Measurements from ENCODE around the gene GALNS.
"Not testable (repeated sequence)": the region's sequence is repeated elsewhere in the genome, so short reads cannot be mapped to it uniquely, and the experiment has no call there.

The GALNS gene, protein sequence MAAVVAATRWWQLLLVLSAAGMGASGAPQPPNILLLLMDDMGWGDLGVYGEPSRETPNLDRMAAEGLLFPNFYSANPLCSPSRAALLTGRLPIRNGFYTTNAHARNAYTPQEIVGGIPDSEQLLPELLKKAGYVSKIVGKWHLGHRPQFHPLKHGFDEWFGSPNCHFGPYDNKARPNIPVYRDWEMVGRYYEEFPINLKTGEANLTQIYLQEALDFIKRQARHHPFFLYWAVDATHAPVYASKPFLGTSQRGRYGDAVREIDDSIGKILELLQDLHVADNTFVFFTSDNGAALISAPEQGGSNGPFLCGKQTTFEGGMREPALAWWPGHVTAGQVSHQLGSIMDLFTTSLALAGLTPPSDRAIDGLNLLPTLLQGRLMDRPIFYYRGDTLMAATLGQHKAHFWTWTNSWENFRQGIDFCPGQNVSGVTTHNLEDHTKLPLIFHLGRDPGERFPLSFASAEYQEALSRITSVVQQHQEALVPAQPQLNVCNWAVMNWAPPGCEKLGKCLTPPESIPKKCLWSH

GRCh38 chr16:88856828-88857727 is at the start of gene GALNS, which contains the start of gene TRAPPC2L:
Gene GALNS (minus strand): TSS chr16:88856947. CDS start chr16:88856877, 70 bp downstream.
Gene TRAPPC2L (plus strand): TSS chr16:88857127. CDS start chr16:88857151, 24 bp downstream.
- DNase-seq = peak; percentile 75

DNA sequence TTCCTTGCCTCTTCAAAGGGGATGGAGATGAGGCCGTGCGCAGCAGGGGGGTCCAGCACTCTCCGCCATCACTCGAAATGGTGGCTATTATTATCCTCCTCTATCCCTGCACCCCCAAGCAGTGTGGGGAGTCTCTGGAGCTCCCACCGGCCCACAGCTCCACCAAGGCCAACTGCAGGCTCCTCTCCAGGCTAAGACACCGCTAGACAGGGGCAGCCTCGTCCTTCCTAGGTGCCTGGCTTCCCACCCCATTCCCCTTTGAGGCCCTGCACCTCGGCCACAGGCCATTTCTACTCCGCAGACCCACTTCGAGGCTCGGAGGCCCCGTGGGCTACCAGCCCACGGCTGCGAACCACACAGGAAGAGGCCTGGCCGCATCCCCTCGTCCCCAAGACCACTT is 49.3 kb upstream of the GALNS start:
- no peak for DNase-seq

DNA sequence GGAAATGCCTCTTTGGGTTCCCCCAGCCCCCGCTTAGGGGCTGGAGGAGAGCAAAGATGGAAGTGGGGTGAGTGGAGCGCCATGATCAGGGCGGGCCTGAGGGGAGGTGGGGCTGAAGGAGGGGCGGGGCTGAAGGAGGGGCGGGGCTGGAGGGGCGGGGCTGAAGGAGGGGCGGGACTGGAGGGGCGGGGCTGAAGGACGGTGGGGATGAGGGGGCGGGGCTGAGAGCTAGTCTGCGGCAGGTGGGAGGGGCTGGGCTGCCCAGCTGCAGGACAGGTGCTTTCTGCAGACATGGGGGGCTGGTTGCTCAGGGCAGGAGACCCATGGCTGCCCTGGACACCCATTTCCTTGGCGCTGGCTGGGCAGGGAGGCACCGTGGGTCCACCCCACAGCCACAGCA is 48.8 kb upstream of the GALNS start:
- DNase-seq = no peak

DNA sequence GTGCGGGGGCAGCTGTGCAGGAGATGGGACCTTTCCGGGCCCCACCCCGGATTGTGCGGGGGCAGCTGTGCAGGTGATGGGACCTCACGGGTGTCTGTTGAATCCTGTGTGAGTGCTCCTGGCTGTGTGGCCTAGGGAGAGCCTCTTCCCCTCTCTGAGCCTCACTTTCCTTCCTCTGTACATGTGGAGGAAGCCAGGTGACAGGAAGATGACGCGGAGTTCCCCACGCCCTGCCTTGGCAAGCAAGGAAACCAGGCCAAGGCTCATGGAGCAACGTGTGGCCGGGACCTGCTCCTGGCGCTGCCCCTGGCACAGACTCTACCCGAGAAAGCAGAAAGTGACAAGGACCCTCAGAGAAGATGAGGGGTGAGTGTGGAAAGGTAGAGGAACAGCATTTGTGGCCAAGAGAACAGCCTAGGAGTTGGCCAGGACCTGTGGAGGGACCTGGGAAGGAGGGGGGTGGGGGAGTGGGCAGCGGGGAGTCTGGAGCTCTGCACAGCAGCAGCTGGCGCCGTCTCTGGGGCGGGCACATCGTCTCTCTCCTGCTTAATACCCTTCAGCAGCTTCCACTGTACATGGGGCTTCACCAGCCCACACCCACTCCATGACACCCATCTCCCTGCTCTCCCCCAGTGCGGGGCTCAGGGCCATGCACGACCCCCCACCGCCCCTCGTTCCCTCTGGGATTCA is 48.1 kb upstream of the GALNS start:
- DNase-seq = no peak

DNA sequence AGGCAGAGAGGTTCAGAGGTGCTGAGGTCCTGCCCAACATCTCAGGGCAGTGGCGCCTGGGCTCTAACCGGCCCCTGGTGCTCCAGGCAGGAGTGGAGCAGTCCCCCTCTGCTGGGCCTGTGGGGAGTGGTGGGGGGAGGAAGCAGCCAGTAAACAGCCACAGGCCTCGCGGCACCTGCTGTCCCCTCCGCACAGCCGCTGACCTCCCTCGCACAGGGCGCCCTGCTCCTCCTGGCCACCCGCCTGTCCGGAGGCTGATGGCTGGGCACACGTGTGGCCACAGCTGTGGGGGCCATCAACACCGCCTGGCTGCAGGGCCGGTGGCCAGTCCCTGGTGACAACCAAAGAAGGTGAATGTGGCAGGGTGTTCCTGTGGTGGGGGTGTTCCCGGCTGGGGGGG is 46.5 kb upstream of the GALNS start:
- no peak for DNase-seq

- no peak for DNase-seq
These were observed 46.0 kb upstream of the GALNS start for GRCh38 chr16:88902744-88903143.

GRCh38 chr16:88901718-88902337 is 45.1 kb upstream of the GALNS start:
- DNase-seq = no peak

DNA sequence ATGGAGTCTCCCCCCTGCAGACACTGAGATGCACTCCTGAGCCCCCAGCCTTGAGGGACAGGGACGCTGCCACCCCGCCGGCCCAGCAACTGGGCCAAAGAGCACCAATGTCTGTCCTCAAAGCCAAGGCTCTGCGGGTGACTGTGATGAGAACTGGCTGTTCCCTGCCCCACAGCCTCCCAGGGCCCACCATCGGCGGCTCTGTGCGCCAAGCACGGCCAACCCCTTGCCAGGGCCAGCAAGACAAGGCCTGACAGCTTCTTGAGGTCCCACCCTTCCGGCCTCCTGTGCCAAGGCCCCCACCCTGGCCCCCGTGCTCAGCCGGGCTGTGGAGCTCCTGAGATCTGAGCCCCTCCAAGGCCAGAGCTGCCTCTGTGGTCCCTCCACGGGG is 43.9 kb upstream of the GALNS start:
- no peak for DNase-seq

- DNase-seq = no peak
These were observed 43.3 kb upstream of the GALNS start for GRCh38 chr16:88899901-88900661.

- DNase-seq = no peak
These were observed 41.1 kb upstream of the GALNS start for GRCh38 chr16:88897696-88898425.

- no peak for DNase-seq
These were observed 39.7 kb upstream of the GALNS start for GRCh38 chr16:88896238-88897070.

- DNase-seq = no peak
These were observed 38.6 kb upstream of the GALNS start for GRCh38 chr16:88895335-88895734.

DNA sequence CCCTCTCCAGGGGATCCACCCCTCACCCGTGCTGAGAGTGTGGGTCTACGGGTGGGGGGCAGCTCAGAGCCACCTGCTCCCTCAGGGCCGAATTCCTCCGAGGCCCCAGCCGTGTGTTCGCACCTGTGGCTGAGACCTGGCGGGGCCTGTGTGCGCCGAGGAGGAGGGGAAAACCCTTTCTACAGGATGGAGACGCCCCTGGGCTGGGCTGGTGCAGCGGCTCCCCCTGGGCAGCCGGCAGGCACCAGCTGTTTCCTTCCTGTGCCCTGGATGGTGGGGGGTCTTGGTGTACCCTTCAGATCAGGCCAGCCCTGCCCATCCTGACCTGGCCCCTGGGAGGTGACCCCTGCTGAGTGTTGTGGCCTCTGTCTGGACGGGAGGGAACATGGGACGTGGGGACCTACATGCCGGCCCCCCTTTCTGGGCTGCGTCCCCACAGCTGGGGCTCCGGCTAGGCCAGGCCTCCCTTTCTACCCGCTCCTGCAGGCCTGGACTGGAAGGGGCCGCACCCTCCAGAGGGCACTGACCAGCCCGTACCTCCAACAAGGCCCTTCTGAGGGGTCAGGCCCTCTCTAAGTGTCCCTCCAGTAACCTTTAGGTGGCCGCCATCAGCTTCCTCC is 38.0 kb upstream of the GALNS start:
- DNase-seq = no peak

DNA sequence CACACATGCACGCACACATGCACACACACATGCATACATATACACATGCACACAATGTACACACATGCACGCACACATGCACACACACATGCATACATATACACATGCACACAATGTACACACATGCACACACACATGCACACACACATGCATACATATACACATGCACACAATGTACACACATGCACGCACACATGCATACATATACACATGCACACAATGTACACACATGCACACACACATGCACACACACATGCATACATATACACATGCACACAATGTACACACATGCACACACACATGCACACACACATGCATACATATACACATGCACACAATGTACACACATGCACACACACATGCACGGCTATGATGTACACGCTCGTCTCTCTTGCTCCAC is 37.5 kb upstream of the GALNS start:
- not testable (repeated sequence) for DNase-seq

GRCh38 chr16:88893127-88893968 is 36.6 kb upstream of the GALNS start:
- no peak for DNase-seq

DNA sequence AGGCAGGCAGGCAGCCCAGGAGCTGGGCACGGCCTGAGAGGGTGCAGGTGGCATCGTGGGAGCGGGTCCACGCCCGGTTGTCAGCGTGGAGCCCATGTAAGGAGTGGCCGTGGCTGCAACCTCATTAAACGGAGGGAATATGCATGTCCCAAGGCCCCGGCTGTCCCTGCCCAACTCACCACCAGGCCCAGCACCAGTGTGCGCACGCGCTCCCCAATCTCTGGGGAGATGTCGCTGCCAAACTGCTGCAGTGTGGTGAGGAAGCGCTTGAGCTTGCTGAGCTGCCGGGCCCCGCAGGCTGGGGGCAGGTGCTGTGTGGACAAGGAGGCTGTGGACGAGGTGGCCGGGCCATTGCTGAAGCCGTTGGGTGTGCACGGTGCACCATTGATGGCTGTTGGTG is 35.3 kb upstream of the GALNS start:
- DNase-seq = no peak

GRCh38 chr16:88891083-88891482 is 34.3 kb upstream of the GALNS start:
- DNase-seq = no peak

DNA sequence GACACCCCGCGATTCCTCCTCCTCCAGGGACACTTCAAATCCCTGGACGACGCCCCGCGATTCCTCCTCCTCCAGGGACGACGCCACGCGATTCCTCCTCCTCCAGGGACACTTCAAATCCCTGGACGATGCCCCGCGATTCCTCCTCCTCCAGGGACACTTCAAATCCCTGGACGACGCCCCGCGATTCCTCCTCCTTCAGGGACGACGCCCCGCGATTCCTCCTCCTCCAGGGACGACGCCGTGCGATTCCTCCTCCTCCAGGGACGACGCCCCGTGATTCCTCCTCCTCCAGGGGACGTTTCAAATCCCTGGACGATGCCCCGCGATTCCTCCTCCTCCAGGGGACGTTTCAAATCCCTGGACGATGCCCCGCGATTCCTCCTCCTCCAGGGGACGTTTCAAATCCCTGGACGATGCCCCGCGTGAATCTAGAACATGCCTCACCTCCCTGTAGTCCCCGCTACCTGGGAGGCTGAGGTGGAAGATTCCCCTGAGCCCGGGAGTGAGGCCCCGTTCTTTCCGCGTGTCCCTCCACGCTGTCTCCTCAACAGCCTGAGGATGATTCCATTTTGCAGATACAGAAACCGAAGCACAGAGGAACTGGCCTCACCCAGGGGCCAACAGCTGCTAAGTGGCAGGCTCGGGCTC is 33.1 kb upstream of the GALNS start:
- not testable (repeated sequence) for DNase-seq
